WTC11 (cell line): Measurements from ENCODE around the gene CEP104.

Source experiments
- CTCF ChIP-seq: fragments of 200-600 bp; IDR thresholded peaks from 2 replicates; pipeline ENCODE4 v1.8.0; 2022; ENCODE audit warnings: antibody characterized with exemption
- E2F5 ChIP-seq: sonication (generic); formaldehyde crosslinking; IDR thresholded peaks from 2 replicates; pipeline ENCODE4 v1.8.1; 2022; ENCODE audit warnings: mild to moderate bottlenecking, moderate library complexity, missing genetic modification reagents
- FOXP1 ChIP-seq: sonication (generic); formaldehyde crosslinking; IDR thresholded peaks from 2 replicates; pipeline ENCODE4 v1.8.0; 2022; ENCODE audit warnings: missing genetic modification reagents, mild to moderate bottlenecking, moderate library complexity, borderline replicate concordance
- GABPB1 ChIP-seq: sonication (generic); formaldehyde crosslinking; IDR thresholded peaks from 2 replicates; pipeline ENCODE4 v1.8.1; 2023; ENCODE audit warnings: mild to moderate bottlenecking, missing genetic modification reagents
- IRF2 ChIP-seq: sonication (generic); formaldehyde crosslinking; IDR thresholded peaks from 2 replicates; pipeline ENCODE4 v1.8.0; 2022; ENCODE audit warnings: low read depth, missing genetic modification reagents, borderline replicate concordance
- JUN ChIP-seq: sonication (generic); formaldehyde crosslinking; IDR thresholded peaks from 2 replicates; pipeline ENCODE4 v1.8.0; 2023; ENCODE audit warnings: mild to moderate bottlenecking, missing genetic modification reagents
- PREB ChIP-seq: sonication (generic); formaldehyde crosslinking; IDR thresholded peaks from 2 replicates; pipeline ENCODE4 v1.8.1; 2022; ENCODE audit warnings: mild to moderate bottlenecking, missing genetic modification reagents, moderate library complexity, borderline replicate concordance
- SP1 ChIP-seq: sonication (generic); formaldehyde crosslinking; conservative IDR thresholded peaks from 2 replicates; pipeline ENCODE4 v1.8.1; 2022; ENCODE audit warnings: missing genetic modification reagents
- ZNF671 ChIP-seq: fragments of 250-450 bp; sonication (Bioruptor Pico); IDR thresholded peaks from 2 replicates; pipeline ENCODE4 v1.8.0; 2021; ENCODE audit warnings: mild to moderate bottlenecking

GRCh38 chr1:3828391-3828790, 28.6 kb downstream of the CEP104 start:
- no peak for TF ChIP-seq PREB
- no peak for TF ChIP-seq CTCF
- no peak for TF ChIP-seq E2F5
- TF ChIP-seq SP1 (CRISPR knock-in tag) = no peak
- TF ChIP-seq JUN (CRISPR knock-in tag) = no peak
- no peak for TF ChIP-seq ZNF671 (CRISPR knock-in tag)
- TF ChIP-seq IRF2 (CRISPR knock-in tag) = no peak
- TF ChIP-seq GABPB1 (CRISPR knock-in tag) = no peak
- TF ChIP-seq FOXP1 (CRISPR knock-in tag) = no peak
